Fibroblast of lung (primary cell): Measurements from ENCODE around the gene RNASE13. TPM values are rescaled to one million over a fixed set of nuclear protein-coding genes. Genes with fewer than 3 reads are reported as not detected.

ENCODE experiments used
- DNase-seq, 2 donors: peaks; one replicate each; pipeline versions ENCODE4 v3.0.0 to v3.0.0-alpha.2; 2010; ENCODE audit warnings: low read depth in 2 of 2
- H2AFZ ChIP-seq: 2 replicates; pipeline ENCODE4 v1.5.1; 2012; ENCODE audit warnings: low read length, control low read depth, inconsistent platforms
- H3K27ac ChIP-seq: 2 replicates; pipeline ENCODE4 v1.5.1; 2011; ENCODE audit warnings: low read length, control low read depth; ENCODE audit not compliant: insufficient read depth
- H3K27me3 ChIP-seq: 2 replicates; pipeline ENCODE4 v1.5.1; 2011; ENCODE audit warnings: mild to moderate bottlenecking, low read length; ENCODE audit not compliant: control insufficient read depth, insufficient read depth
- H3K36me3 ChIP-seq: 2 replicates; pipeline ENCODE4 v1.5.1; 2011; ENCODE audit warnings: low read length; ENCODE audit not compliant: control insufficient read depth, insufficient read depth
- H3K4me1 ChIP-seq: 2 replicates; pipeline ENCODE4 v1.5.1; 2011; ENCODE audit warnings: low read length; ENCODE audit not compliant: control insufficient read depth, insufficient read depth; ENCODE audit errors: extremely low read depth
- H3K4me2 ChIP-seq: 2 replicates; pipeline ENCODE4 v1.5.1; 2011; ENCODE audit warnings: low read length, control low read depth; ENCODE audit not compliant: insufficient read depth; ENCODE audit errors: extremely low read depth
- H3K4me3 ChIP-seq, 4 experiments: fragments of 200-600 bp in 1 of 4; sonication (generic) in 1 of 4; replicated peaks in 1 of 4; 2 replicates each; pipeline ENCODE4 v1.5.1; 2011 to 2016; ENCODE audit warnings: low read length in 4 of 4, low read depth in 3 of 4, mild to moderate bottlenecking in 3 of 4, control low read depth in 2 of 4, inconsistent platforms in 1 of 4, mixed read lengths in 1 of 4; ENCODE audit not compliant: insufficient read depth in 1 of 4; ENCODE audit errors: control extremely low read depth in 1 of 4
- H3K79me2 ChIP-seq: 2 replicates; pipeline ENCODE4 v1.5.1; 2012; ENCODE audit warnings: mild to moderate bottlenecking, low read length, inconsistent platforms; ENCODE audit not compliant: control insufficient read depth, insufficient read depth
- H3K9ac ChIP-seq: 2 replicates; pipeline ENCODE4 v1.5.1; 2011; ENCODE audit warnings: mild to moderate bottlenecking, low read length, control low read depth; ENCODE audit not compliant: insufficient read depth
- H3K9me3 ChIP-seq: 2 replicates; pipeline ENCODE4 v1.5.1; 2012; ENCODE audit warnings: low read depth, low read length; ENCODE audit not compliant: control insufficient read depth, insufficient read depth
- H4K20me1 ChIP-seq: 2 replicates; pipeline ENCODE4 v1.5.1; 2011; ENCODE audit warnings: low read length; ENCODE audit not compliant: control insufficient read depth, insufficient read depth; ENCODE audit errors: extremely low read depth
- CTCF ChIP-seq, 2 donors: IDR thresholded peaks in 1 of 2; conservative IDR thresholded peaks in 1 of 2; 1 replicate in 1 of 2; 2 replicates in 1 of 2; pipeline ENCODE4 v1.5.1; 2011 to 2012; ENCODE audit warnings: low read length in 2 of 2, control low read depth in 1 of 2, inconsistent platforms in 1 of 2, low read depth in 1 of 2, mild to moderate bottlenecking in 1 of 2
- EZH2 ChIP-seq: IDR thresholded peaks from 2 replicates; pipeline ENCODE4 v1.5.1; 2012; ENCODE audit warnings: low read length, control low read depth, mild to moderate bottlenecking; ENCODE audit errors: missing control alignments
- polyA plus RNA-seq, 2 donors: library from polyadenylated mRNA; depleted of rRNA in 1 of 2; stranded (reverse) in 1 of 2; unstranded in 1 of 2; fragments of >200 nt; gene quantifications; 2 replicates each; pipeline ENCODE4 v1.2.1, GENCODE V29; 2011 to 2012; ENCODE audit warnings: missing spikeins in 1 of 2
- total RNA-seq: library from RNA; depleted of rRNA; stranded (reverse); fragments of >200 nt; gene quantifications from 2 replicates; pipeline ENCODE4 v1.2.1, GENCODE V29; 2014

The RNASE13 gene
- total and polyA plus RNA-seq, 2 donors (not counting 1 experiment from before 2014, with no cell fraction given), result not detected

- DNase-seq, result no peak
- Histone ChIP-seq H3K4me2 (no peak overlapping the region), H3K79me2 (peaks cover 2% of the 10 kb centered on the region), H3K9me3 (no peaks in the 10 kb centered on the region), H3K4me3 (no peak overlapping the region), H4K20me1 (no peaks in the 10 kb centered on the region), H3K36me3 (peaks cover 40% of the 10 kb centered on the region), H3K27me3 (no peaks in the 10 kb centered on the region), H2AFZ (no peak overlapping the region), H3K27ac (no peak overlapping the region), H3K9ac (no peak overlapping the region), H3K4me1 (peaks cover under 1% of the 10 kb centered on the region)
- TF ChIP-seq CTCF (conservative IDR thresholded peaks at IDR 0.05 in 1 of 2, IDR thresholded peaks at IDR 0.05 in 1 of 2; ENCODE audit: low read depth in 1 of 2, low read length in 2 of 2), result no peak
Observed at GRCh38 chr14:21077672-21078071, 43.1 kb upstream of the RNASE13 start.

- Histone ChIP-seq H3K4me2 (no peak overlapping the region), H3K27ac (no peak overlapping the region), H3K36me3 (peaks cover 31% of the 10 kb centered on the region), H3K9ac (no peak overlapping the region), H3K4me1 (peaks cover 9% of the 10 kb centered on the region), H3K9me3 (no peaks in the 10 kb centered on the region), H3K27me3 (no peaks in the 10 kb centered on the region), H2AFZ (no peak overlapping the region), H4K20me1 (no peaks in the 10 kb centered on the region), H3K4me3 (no peak overlapping the region), H3K79me2 (peaks cover 2% of the 10 kb centered on the region)
- TF ChIP-seq EZH2, result no peak
- TF ChIP-seq CTCF (conservative IDR thresholded peaks at IDR 0.05 in 1 of 2, IDR thresholded peaks at IDR 0.05 in 1 of 2; ENCODE audit: low read depth in 1 of 2, low read length in 2 of 2), result no peak
- DNase-seq, result no peak
Observed at GRCh38 chr14:21075719-21076437, 41.3 kb upstream of the RNASE13 start.

- Histone ChIP-seq H3K4me3 (no peak overlapping the region), H3K79me2 (peaks cover 2% of the 10 kb centered on the region), H2AFZ (no peak overlapping the region), H4K20me1 (no peaks in the 10 kb centered on the region), H3K9ac (no peak overlapping the region), H3K27me3 (no peaks in the 10 kb centered on the region), H3K4me2 (no peak overlapping the region), H3K36me3 (peaks cover 28% of the 10 kb centered on the region), H3K4me1 (peaks cover 9% of the 10 kb centered on the region), H3K27ac (no peak overlapping the region), H3K9me3 (no peaks in the 10 kb centered on the region)
- no peak for TF ChIP-seq CTCF (conservative IDR thresholded peaks at IDR 0.05 in 1 of 2, IDR thresholded peaks at IDR 0.05 in 1 of 2; ENCODE audit: low read depth in 1 of 2, low read length in 2 of 2)
- TF ChIP-seq EZH2, result no peak
- DNase-seq, result no peak
Observed at GRCh38 chr14:21074398-21075272, 40.0 kb upstream of the RNASE13 start.
